GM21360 (cell line): ENCODE data around the gene ENPP3.

Experiments
- ATAC-seq: cut with Tn5 transposase; IDR thresholded peaks from one replicate; pipeline ENCODE4 v1.9.1; 2021; ENCODE audit warnings: mild to moderate bottlenecking, moderate library complexity; ENCODE audit not compliant: unreplicated experiment

Gene ENPP3

DNA sequence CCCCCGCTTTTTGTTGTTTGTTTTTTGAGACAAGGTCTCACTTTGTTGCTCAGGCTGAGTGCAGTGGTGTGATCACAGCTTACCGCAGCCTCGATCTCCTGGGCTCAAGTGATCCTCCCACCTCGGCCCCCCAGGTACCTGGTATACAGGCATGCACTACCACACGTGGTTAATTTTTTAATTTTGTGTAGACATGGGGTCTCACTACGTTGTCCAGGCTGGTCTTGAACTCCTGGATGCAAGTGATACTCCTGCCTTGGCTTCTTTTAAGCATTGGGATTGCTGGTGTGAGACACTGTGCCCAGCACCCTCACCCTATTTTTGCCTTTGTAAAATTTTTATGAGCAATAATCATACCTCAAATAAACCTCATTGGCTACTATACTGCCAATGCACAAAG is 5.5 kb downstream of the ENPP3 start:
- ATAC-seq: no peak

DNA sequence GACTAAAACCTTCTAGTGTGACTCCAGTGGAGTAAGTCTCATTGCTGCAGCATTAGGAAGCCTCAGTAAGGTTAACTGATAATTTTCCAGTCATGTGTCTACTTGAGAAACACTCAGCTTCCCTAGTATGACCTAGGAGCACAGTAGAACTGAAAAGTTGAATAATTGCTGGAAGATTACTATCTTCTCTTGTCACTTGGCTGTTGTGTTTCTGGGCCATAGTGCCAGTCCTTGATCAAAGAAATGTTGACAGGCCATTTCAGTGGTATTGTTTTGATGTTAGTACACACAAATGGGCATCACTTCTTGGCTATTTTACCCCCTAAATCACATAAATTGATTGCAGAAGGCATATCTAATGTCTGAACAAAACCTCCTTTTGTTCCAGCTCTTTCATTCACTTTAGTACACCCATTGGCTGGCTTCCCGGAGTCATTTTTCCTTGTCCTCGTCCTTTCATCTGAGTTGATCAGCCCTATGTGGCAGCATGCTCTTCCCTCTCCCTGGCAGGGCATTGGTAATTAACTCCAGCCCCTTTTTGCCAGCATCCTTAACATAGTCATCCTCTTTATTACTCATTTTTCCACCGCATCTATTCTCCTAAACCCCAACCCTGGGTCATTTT is 6.0 kb downstream of the ENPP3 start:
- ATAC-seq: no peak

DNA sequence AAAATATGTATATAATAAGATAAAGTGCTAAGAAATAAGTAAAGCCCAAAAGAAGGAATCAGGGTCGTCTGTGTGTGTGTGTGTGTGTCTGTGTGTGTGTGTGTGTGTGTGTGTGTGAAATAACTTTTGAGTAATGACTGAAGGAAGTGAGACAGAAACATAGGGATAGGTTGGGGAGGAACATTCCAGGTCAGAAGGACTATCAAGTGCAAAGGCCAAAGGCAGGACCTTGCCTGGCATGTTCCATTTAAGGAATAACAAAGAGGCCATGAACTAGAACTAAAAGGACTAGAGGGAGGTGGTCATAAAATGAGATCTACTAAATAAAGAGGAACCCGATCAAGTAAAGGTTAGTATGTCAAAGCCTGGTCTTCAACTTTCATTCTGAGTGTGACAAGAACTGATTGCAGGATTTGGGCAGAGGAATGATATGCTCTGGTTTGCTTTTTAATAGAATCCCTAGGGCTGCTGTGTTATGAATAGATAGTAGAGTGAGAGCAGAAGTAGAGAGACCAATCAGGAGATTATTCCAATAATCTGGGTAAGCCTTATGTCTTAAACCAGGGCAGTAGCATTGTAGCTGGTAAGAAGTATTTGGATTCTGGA is 6.9 kb downstream of the ENPP3 start:
- no peak for ATAC-seq

DNA sequence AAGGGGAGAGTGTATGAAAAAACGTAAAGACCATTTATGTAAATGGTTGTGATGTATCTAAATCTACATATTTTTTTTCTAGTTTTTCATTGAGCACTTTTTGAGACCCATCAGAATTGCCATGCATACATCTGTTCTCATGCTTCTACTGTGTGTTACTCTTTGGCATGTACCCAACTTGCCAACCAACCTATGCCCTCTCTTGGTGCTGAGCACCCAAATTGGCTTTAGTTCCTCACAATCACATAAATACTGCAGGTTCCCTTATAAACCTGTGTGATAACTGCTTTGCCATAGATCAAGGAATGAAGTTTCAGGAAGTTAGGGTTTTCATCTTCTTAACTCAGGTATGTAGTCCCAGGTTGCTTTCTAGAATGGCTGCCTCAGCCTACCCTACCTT is 7.8 kb downstream of the ENPP3 start:
- ATAC-seq: no peak

DNA sequence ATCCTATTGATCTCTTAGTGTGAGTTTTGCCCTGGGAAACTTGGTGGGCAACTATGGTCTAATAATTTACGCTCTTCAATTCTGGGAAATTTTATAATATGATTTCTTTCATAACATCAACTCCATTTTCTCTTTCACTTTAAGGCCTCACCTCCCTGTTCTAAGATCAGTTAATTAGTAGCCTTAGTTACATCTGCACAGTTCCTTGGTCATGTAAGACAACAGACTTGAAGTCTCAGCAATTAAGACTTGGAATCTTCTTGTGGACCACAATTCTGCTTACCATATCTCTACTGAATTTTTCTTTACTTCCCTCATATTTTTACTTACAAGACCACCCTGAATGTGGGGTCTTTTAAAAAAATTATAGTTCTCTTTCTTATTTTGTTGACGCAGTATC is 8.7 kb downstream of the ENPP3 start:
- ATAC-seq: no peak

DNA sequence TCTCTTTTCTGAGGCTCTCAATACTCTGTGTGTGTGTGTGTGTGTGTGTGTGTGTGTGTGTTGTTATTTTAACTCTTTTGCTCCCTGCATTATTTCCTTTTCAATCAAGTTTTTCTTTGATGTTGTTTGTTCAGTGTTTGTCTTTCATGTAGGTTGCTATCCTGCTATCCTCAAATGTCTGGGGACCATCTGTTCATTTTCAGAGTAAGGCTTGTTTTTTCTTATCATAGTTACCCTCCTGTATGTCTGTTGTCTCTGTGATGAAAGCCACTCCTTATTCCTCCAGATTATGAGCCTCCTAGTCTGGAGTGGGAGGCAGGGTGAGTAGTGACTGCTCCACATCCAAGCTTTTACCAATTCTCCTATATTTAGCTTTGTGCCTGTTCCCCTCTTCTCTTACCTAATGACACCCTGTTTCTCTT is 9.2 kb downstream of the ENPP3 start:
- no peak for ATAC-seq

DNA sequence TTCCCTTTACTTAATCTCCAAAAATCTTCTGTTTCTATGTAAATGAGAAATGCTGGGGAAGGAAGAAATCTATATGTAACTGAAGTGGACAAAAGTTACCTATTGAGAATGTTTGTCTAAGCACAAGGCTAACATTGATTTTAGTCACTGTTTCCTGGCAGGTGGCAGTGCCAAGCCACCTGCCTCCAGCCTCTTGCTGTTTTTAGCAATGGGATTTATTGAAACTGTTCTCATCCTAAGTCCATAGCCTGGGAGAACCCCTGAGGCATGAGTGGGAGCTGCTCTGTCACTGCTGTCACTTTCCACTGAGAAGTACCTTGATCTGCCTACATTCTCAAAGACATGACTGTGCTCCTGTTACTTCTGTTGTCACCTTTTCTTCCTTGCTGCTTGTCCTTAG is 14.7 kb downstream of the ENPP3 start:
- no peak for ATAC-seq

DNA sequence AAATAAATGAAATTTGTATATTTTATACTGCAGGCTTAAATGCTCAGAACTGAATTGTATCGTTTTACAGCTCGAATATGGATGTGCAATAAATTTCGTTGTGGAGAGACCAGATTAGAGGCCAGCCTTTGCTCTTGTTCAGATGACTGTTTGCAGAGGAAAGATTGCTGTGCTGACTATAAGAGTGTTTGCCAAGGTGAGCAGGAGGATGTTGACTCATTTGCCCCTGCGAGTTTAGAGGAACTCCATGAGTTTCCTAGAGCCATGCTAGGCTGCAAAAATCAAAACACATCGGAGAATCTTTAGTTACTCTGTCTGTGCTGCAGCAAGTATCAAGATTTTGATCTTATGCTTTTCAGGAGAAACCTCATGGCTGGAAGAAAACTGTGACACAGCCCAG is 15.4 kb downstream of the ENPP3 start:
- ATAC-seq: no peak

DNA sequence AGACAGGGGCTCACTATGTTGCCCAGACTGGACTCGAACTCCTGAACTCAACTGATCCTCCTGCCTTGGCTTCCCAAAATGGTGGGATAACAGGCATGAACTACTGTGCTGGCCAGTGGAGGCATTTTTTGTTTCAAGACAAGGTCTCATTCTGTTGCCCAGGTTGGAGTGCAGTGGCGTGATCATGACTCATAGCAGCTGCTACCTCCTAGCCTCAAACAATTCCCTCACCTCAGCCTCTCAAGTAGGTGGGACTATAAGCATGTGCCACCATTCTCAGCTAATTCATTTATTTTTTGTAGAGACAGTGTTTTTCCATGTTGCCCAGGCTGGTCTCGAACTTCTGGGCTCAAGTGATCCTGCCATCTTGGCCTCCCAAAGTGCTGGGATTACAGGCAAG is 17.2 kb downstream of the ENPP3 start:
- ATAC-seq: no peak

DNA sequence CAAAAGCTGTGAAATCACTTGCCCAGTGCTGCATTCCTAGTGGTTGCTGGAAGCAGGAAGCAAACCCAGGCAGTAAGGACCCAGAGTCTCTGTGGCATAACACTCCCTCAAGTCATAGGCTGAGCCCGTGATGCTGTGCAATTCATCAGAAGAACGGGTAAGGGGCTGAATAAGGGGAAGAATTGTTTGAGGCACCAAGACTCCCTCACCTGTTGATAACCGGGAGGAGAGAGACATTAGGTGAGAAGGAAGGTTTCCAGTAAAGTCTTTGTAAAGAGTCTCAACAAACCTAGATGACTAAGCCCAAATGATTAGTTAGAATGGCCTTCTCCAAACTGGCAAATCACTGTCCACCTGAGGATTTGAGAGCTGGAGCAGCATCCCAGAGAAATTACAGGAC is 18.3 kb downstream of the ENPP3 start:
- ATAC-seq: no peak

DNA sequence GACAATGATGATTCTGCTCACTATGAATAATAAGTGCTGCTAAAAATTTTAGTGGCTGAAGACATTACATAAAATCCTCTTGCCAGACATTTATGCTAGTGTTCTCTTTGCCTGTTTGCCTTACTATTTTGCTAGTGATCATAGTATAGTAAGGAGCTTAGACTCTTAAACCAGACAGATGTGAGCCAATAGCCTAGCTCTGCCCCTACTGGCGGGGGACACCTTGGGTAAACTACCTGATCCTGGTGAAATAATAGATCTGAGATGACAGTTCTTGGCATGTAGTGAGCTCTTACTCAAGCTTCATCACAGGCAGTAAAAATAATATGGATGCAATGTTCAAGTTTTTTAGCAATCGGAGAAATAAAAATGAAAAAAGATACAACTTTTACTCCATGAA is 18.8 kb downstream of the ENPP3 start:
- no peak for ATAC-seq

DNA sequence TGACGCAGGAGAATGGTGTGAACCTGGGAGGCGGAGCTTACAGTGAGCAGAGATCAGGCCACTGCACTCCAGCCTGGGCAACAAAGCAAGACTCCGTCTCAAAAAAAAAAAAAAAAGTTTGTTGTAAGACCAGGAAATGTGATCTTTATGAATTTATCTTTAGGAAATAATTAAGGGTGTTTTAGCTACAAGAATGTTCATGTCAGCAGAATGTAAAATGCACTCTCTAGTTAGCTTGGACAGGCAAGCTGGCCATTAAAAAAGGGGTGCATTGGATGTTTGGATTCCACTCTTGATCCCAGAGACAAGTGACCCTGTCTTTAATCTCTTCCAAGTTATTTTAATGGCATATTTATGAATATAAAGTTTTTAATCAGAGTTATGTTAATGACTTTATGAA is 19.6 kb downstream of the ENPP3 start:
- ATAC-seq: no peak

DNA sequence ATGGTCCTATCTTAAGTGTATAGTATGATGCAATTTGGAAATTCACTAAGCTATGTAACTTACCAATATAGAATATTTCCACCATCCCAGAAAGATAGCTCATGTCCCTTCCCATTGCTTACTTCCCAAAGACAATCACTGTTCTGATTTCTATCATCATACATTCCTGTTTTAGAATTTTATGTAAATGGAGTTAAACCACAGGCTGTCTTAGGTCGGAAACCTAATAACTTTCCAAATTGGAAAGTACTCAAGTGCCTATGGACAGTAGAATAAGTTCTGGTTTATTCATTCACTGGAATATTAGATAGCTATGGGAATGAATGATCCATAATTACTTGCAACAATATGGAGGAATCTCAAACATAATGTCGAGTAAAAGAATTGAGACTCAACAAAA is 20.1 kb downstream of the ENPP3 start:
- no peak for ATAC-seq

DNA sequence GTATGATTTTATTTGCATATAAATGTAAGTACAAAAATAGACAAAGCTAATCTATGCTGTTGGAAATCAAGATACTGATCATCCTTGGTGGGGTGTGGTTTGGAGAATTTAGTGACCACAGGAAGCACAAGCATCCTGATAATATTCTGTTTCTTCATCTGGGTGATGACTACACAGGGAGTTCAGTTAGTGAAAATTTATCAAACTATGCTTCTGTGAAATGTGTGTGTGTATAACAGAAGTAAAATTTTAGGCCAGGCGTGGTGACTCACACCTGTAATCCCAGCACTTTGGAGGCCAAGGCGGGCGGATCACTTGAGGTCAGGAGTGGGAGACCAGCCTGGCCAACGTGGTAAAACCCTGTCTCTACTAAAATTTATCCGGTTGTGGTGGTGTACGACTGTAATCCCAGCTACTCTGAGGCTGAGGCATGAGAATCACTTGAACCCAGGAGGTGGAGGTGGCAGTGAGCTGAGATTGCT is 20.6 kb downstream of the ENPP3 start:
- no peak for ATAC-seq

DNA sequence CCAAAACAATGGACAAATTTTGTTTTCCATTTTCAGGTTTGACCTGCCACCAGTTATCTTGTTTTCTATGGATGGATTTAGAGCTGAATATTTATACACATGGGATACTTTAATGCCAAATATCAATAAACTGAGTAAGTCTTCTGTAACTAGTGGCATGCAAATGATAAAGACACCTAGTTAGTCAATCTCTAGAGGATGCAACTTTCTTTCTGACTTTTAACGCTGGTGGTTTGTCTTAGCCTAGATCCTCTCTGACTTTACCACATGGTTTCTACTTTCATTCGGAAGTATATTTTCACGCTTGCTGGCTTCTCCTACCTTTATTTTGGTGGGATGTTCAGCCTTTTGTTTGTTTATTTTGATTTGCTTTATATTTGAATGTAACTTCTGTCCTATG is 21.2 kb downstream of the ENPP3 start:
- no peak for ATAC-seq

DNA sequence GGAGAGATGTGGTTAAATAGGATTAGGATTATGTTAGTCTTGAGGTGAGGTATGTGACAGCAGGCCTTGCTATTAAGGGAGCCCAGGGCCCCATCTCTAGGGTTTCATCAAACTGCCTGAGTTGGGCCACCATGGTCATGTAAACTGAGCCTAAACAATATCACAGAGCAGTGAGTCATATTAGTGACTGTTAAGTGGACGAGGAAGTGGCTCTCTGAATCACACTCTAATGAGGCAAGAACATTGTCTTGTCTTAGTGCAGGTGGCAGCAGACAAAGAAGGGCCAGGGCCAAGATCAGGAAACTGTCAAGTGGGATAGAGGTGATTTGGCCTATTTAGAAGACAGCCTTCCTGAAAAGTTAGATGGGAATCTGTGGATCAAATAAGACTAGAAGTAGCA is 23.1 kb downstream of the ENPP3 start:
- ATAC-seq: no peak

DNA sequence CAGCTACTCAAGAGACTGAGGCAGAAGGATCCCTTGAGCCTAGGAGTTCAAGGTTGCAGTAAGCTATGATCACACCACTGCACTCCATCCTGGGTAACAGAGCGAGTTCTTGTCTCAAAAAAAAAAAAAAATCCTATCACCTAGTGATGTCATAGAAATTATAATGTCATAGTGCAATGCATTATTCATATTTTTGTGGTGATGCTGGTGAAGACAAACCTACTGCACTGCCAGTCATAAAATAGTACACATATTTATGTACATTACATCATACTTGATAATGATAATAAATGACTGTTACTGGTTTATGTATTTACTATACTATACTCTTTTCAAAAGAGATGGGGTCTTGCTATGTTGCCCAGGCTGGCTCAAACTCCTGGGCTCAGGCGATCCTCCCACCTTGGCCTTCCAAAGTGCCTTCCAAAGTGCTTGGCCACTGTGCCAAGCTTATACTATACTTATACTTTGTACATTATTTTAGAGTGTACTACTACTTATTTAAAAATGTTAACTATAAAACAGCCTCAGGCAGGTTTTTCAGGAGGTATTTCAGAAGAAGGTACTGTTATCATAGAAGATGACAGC is 26.6 kb downstream of the ENPP3 start:
- no peak for ATAC-seq

DNA sequence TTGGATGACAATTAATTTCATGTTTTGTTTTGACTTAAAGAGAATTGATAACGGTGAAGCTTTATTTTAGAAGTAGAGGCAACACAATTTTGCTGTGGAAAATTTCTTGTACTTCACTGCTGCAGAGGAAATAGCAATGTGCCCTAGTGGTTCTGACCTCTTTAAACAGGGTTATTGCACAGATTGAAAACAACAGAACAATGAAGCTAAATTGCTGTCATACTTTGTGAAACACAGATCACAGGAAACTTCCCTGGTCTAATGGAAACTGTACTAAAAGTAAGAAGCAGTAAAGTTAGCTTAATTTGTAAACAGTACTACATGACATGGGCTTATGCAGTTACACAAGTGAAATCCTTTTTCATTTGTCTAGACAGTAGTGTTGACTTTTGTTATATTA is 32.8 kb downstream of the ENPP3 start:
- no peak for ATAC-seq

DNA sequence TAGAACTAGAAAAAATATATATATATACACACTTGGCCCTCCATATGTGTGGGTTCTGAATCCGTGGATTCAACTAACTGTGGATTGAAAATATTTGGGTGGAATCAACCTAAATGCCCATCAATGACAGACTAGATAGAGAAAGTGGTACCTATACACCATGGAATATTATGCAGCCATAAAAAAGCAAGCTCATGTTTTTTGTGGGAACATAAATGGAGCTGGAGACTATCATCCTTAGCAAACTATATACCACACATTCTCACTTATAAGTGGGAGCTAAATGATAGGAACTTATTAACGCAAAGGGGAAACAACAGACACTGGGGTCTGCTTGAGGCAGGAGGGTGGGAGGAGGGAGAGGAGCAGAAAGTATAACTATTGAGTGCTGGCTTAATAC is 36.1 kb downstream of the ENPP3 start:
- ATAC-seq: no peak

DNA sequence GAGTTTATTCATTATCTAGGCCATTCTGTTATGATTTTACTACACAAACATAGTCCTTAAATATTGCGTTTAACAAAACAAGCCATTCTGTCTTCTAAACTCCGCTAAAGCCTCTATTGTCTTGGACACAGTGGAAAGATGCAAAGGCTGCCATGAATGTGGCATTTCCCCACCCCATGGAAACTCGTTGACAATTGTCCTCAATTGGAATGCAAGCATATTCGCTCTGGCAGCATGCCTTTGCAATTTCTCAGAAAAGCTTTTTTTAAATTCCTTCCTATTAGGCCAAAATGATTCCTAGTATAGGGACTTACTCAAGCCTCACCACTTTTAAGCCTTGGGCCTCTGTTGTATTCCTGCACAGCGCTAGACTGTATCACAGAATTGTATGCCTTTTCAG is 41.3 kb downstream of the ENPP3 start:
- no peak for ATAC-seq

DNA sequence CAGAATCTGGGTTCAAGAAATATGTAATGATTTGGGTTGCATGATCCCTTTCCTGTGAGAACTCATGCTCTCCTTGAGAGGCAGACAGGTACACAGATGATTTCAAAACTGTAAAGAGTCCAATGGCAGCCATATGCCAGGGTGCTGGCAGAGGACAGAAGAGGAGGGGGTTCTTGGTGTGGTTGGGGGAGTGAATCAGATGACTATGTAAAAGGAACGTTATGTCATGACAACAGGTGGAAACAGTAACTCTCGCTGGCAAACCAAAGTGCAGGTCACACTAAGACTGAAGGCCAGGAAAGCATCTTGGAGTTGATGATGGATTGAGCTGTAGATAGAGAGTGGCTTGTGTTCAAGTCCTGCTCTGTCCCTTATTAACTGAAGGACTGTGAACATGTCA is 43.8 kb downstream of the ENPP3 start:
- ATAC-seq: no peak

DNA sequence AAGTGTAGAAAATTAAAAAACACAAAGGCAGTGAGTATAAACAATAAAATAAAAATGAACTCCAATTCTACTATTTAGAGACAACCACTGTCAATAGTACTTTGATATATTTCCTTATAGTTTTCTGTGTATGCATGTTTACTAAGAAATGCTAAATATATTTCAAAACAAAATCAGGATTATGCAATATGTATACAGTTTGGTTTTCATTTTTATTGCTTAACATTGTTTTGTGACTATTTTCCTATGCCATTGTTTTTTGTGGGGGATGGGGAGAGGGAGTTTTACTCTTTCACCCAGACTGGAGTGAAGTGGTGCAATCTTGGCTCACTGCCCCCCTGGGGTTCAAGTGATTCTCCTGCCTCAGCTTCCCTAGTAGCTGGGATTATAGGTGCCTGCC is 44.5 kb downstream of the ENPP3 start:
- no peak for ATAC-seq

DNA sequence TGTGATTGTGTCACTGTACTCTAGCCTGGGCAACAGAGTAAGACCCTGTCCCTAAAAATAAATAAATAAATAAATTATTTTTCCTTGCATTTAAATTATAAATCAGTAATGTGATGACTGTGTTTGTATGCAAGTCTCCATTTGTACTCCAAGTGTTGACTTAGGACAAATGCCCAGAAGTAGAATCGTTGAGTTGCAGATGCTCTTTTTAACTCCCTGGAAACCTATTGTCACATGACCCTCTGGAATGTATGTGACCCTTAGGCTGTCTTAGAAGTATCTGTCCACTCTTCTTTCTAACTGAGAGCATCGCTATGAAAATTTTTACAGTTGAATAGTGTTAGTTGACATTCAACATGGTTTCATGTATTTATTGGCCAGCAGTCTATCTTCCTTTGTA is 45.3 kb downstream of the ENPP3 start:
- ATAC-seq: no peak
